HT1080 (cell line): Measurements from ENCODE around the gene ENTR1. TPM values are rescaled to one million over a fixed set of nuclear protein-coding genes. Genes with fewer than 3 reads are reported as not detected.
A peak's percentile ranks its signal among the peaks of the same experiment; 100 is the strongest.

Experiments used
- DNase-seq: peaks from one replicate; pipeline ENCODE4 v3.0.0-alpha.2; 2015; ENCODE audit warnings: low read depth
- polyA plus RNA-seq, 2 experiments: library from polyadenylated mRNA; depleted of rRNA; stranded (reverse); fragments of >200 nt; gene quantifications; 2 replicates each; pipeline ENCODE4 v1.2.3, GENCODE V29; 2015
- total RNA-seq: library from RNA; depleted of rRNA; stranded (reverse); fragments of >200 nt; shearing (Covaris generic); gene quantifications from 2 replicates; pipeline ENCODE4 v1.2.3, GENCODE V29; 2014; rRNA removed

Gene ENTR1, protein sequence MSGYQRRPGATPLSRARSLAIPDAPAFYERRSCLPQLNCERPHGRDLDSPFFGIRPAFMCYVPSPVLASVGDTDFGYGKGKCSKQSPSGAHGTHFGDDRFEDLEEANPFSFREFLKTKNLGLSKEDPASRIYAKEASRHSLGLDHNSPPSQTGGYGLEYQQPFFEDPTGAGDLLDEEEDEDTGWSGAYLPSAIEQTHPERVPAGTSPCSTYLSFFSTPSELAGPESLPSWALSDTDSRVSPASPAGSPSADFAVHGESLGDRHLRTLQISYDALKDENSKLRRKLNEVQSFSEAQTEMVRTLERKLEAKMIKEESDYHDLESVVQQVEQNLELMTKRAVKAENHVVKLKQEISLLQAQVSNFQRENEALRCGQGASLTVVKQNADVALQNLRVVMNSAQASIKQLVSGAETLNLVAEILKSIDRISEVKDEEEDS
- 114 and 125 TPM in 2 replicates for total RNA-seq
- 97.4 and 107 TPM in 2 replicates for polyA plus RNA-seq (2015; cell fraction: cytosol; rRNA removed)
- polyA plus RNA-seq (2015; cell fraction: nucleus; rRNA removed): 208 and 250 TPM in 2 replicates

DNA sequence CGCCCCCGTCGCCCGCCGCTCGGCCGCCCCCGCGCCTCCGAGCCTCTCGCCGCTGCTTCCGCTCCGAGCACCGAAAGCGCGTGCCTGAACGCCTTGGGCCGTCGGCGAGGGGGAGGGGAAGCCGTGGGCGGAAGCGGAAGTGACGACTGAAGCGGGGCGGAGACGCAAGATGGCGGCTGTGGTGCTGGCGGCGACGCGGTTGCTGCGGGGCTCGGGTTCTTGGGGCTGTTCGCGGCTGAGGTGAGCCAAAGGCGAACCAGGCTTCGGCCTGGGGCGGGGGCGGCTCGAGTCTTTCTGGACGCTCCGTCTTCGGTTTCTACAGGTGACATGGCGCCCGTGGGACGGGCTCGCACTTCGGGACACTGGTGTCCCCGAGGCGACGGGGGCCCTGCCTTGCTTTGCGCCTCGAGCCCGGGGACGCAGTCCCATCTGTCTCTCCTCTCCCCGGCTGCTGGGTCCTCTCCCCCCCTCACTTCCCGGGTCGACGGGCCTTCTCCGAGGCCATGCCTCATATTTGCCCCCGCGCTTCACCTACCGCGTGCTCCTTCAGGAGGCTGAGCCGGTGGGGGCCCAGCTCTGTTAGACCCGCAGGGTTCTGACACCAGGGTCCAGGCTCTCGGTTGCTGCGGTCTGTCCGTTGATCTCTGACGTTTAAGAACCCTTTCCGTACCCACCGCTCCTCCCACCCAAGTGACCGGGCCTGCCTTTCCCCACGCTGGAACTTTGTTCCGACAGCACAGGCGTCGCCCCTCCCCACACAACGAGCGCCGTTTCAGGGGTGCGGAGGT lies at the start of gene ENTR1, which contains the start of gene PMPCA:
Gene ENTR1, minus strand, starts transcription at position 115 of the 788 bp plus-strand sequence. CDS start 217 bp downstream, outside the sequence.
Gene PMPCA, plus strand, starts transcription at position 159 of the 788 bp plus-strand sequence. Its CDS starts 11 bp downstream, at position 170.
- DNase-seq: peak; percentile 75

GRCh38 chr9:136459425-136459824 lies 49.0 kb upstream of the ENTR1 start:
- no peak for DNase-seq

- DNase-seq: no peak
Measured at GRCh38 chr9:136457326-136457725, 46.9 kb upstream of the ENTR1 start.

- no peak for DNase-seq
Measured at GRCh38 chr9:136456258-136456657, 45.8 kb upstream of the ENTR1 start.

- no peak for DNase-seq
Measured at GRCh38 chr9:136455043-136456002, 44.9 kb upstream of the ENTR1 start.

- DNase-seq: no peak
Measured at GRCh38 chr9:136454026-136454796, 43.8 kb upstream of the ENTR1 start.

DNA sequence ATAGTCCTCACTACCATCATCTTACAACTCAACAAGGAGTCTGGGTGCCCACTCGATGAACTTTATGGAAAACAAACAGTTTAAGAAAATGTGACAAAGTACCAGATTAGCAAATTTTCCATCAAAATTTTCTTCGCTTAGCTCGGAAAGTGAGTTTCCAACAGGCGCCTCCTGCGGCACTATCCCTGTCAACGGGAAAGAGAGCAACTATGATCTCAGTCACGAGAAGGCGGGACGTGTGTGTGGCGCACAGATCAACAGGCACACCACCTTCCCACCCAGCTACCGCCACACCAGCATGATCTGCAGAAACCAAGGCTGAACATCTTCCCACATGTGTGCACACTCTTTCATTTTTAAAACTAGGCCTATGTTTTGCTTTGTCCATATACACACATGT lies 42.9 kb upstream of the ENTR1 start:
- no peak for DNase-seq

- DNase-seq: no peak
Measured at GRCh38 chr9:136451221-136451877, 40.9 kb upstream of the ENTR1 start.

- no peak for DNase-seq
Measured at GRCh38 chr9:136448655-136449054, 38.2 kb upstream of the ENTR1 start.

DNA sequence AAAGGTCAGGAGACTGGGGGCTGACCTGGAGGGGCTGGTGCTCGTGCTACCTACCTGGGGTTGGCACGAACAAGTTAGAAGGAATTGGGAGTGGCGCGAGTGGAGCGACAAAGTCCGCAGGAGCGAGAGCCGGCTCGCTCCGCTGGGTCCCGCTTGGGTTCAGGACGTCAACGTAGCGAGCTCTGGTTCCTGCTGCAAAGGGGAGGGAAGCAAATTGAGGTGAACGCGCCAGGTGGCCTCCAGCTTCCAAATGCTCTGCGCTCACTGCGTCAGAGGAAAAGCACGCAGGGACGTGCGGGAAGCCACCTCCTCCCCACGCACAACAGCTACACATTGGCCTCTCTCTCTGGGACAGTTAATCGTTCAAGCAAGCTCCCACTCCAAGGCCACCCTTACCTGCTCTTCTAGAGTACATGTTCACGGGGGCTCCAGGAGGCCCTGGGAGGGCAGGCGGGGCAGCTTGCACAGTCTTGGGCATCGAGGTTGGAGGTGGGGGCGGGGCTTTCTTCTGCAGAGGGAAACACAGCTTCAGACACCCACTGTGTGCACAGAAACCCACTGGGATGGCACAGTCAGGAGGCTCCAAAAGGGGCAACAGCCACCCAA lies 36.9 kb upstream of the ENTR1 start:
- DNase-seq: no peak

DNA sequence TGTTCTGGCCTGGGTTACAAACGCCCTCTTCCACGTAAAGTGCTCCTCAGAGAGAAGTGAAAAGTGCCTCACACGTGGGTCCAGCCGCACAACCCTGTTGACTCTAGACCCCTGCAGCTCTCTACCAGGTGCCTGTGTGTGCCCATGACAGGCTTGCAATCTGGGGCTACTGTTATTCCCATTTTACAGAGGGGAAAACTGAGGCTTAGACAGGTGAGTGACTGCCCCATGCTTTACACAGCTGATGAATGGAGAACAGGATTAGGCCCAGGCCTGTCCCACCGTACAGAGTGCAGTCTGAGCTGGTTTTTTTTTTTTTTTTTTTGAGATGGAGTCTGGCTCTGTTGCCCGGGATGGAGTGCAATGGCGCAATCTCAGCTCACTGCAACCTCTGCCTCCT lies 35.4 kb upstream of the ENTR1 start:
- no peak for DNase-seq

DNA sequence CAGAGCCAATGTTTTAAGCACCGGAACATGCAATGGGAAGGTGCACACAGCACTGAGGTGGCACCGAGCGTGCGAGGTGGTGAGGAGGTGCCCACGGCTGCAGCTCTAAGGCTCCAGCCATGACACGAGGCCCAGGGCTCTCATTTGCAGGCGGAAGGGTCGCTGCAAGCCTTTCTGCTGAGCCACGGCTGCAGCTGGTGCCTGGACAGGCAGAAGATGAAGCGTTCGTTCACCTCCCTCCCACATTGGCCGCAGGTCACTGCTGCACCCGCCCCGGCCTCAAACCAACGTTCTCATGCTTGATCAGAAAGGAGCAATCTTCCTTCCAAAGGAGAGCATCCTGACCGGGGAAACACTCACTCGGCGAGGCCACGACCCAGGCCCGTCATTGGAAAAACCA lies 33.7 kb upstream of the ENTR1 start:
- DNase-seq: no peak

DNA sequence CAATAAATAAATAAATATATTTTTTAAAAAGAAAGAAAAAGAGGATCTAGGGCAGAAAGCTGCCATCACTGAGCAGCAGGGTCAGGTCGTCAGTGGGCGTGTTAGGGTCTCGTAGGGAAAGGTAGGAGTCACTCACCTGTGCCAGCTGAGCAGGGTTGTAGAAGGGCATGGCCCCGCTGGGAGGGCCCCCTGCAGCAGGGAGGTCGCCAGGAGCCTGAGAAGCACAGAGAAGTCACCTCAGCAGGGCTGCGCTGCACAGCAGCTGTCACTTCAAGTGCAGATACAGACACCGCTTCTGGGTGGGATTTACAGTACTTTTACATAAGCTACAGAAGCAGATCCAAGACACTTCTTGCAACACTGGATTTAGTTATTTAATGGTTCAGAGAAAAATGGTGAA lies 33.3 kb upstream of the ENTR1 start:
- DNase-seq: no peak

- DNase-seq: no peak
Measured at GRCh38 chr9:136443087-136443486, 32.7 kb upstream of the ENTR1 start.

DNA sequence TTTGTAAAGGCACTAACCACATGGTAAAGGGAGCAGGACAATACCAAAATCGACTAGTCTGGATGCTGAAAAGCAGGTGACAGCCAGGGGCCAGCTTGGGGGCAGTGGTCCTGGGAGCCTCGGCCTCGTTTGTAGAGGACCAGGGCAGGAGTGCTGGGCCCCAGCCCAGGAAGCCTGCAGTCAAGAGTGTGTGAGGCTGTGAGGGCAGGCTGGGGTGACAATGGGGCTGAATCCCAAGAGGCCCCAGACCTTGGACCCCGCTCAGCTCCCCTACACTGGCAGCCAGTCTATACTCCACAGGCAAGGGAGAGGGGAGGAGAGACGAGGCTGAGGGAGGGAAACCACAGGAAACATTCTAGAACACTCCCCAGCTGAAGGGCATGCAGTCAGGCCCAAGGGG lies 31.9 kb upstream of the ENTR1 start:
- DNase-seq: no peak

GRCh38 chr9:136441681-136442245 lies 31.3 kb upstream of the ENTR1 start:
- no peak for DNase-seq

GRCh38 chr9:136441191-136441680 lies 30.8 kb upstream of the ENTR1 start:
- DNase-seq: no peak
